ENCODE data around the gene CDC14B. TPM values are rescaled to one million over a fixed set of nuclear protein-coding genes. Genes with fewer than 3 reads are reported as not detected.

CDC14B gene
- total RNA-seq, 1 experiment from 2014 or later: 11.4 TPM

DNA sequence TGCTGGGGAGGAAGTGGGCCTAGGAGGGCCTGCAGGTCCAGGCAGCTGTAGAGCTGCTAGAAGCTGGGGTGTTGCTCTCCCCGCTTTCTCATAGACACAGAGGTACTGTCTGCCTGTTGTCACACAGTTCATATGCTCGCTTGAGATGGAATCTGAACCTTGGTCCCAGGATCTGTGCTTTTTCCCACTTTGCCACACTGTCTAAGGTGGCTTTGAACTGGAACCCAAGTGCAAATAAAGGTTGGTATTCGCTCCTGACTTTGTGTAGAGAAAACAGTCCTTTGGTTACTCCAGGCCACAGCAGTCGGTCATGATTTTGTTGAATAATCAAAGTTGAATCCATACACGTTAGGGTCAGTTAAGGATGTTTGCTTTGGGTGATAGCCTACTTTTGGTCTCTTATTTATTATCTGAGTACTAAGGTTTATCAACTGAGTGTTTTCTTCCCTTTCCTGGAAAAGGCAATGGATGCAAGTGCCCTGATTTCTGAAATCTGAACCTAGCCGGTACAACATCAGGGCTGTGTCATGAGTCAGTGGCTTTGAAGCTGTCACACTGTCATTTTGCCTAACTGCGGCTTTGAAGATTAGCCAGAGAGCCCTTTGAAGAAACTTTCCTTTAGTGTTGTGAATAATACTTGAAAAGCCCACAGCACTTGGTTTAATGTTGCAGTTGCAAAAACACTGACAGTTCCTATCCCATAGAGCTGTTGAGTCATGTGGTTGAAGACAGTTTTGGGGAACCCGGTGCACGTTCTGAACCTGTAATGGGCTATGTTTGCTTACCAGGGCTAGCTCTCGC lies 128.4 kb downstream of the CDC14B start:
- H3K79me2 ChIP-seq (ENCODE audit: low read length): no peaks in the 10 kb centered on the region
- BruUV-seq (replicated peaks): no TSS peak
- no peak for DNase-seq
- H3K9me2 ChIP-seq (replicated peaks; ENCODE audit: low read length): no peaks in the 10 kb centered on the region
- H2AFZ ChIP-seq (ENCODE audit: low read length): no peak overlapping the region
- no peak overlapping the region for H3K9ac ChIP-seq (ENCODE audit: low read length)
- H3K27ac ChIP-seq (ENCODE audit: low read length): no peak overlapping the region
- H3K36me3 ChIP-seq (ENCODE audit: low read depth, low read length): no peaks in the 10 kb centered on the region
- H4K20me1 ChIP-seq (ENCODE audit: low read length): no peaks in the 10 kb centered on the region
- H3K4me1 ChIP-seq (ENCODE audit: insufficient read depth, low read length): peaks cover 3% of the 10 kb centered on the region; the same call in 1 of the 2 replicates
- no peaks in the 10 kb centered on the region for H3K9me3 ChIP-seq (ENCODE audit: low read length)
- POLR2A ChIA-PET (ENCODE audit: unreplicated experiment): no interaction called here
- no peak for ATAC-seq
- H3K4me2 ChIP-seq (ENCODE audit: low read length): no peak overlapping the region
- intact Hi-C loops (cut with micrococcal nuclease): no loop called here
- no peaks in the 10 kb centered on the region for H3F3A ChIP-seq (ENCODE audit: low read length, unreplicated experiment)
- CTCF ChIA-PET: no interaction called here
- TF ChIP-seq, protein P1, sequence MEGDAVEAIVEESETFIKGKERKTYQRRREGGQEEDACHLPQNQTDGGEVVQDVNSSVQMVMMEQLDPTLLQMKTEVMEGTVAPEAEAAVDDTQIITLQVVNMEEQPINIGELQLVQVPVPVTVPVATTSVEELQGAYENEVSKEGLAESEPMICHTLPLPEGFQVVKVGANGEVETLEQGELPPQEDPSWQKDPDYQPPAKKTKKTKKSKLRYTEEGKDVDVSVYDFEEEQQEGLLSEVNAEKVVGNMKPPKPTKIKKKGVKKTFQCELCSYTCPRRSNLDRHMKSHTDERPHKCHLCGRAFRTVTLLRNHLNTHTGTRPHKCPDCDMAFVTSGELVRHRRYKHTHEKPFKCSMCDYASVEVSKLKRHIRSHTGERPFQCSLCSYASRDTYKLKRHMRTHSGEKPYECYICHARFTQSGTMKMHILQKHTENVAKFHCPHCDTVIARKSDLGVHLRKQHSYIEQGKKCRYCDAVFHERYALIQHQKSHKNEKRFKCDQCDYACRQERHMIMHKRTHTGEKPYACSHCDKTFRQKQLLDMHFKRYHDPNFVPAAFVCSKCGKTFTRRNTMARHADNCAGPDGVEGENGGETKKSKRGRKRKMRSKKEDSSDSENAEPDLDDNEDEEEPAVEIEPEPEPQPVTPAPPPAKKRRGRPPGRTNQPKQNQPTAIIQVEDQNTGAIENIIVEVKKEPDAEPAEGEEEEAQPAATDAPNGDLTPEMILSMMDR (conservative IDR thresholded peaks at IDR 0.05; ENCODE audit: low read depth, low read length): no peak
- TF ChIP-seq EZH2phosphoT487 (IDR thresholded peaks at IDR 0.05; ENCODE audit: borderline replicate concordance, low read length) (no peak), EZH2 (IDR thresholded peaks at IDR 0.05; ENCODE audit: low read length, unreplicated experiment) (no peak)
- no peak overlapping the region for H3K4me3 ChIP-seq (ENCODE audit: low read length)
- H3K27me3 ChIP-seq (ENCODE audit: low read length): no peaks in the 10 kb centered on the region

DNA sequence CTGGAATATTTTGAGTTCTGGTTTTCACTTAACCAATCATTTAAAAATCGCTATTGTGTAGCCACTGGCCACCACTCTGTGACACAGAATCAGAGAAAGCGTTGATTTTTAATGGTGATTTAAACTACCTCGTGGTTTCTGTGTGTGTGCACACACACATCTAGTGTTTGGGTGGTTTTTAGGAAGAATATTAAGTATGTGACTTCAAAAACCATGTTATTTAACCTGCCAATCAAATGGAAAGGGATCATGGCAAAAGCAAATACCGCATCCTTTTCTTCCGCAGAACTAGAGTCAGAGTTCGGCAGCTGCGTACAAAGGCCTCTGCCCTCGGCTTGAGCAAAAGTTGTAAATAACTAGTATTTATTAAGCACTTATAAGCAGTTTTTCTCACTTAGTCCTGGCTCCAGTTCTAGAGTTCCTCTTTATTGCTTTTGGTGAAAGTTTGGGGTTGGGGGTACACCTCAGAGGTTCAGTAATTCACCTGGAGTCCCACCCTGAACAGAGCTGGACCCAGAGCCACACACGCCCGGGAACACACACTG lies 129.0 kb downstream of the CDC14B start:
- CTCF ChIA-PET: no interaction called here
- H3K36me3 ChIP-seq (ENCODE audit: low read depth, low read length): no peaks in the 10 kb centered on the region

More for the DNA sequence above, 129.0 kb downstream of the CDC14B start:
- Histone ChIP-seq H3F3A (ENCODE audit: low read length, unreplicated experiment) (no peaks in the 10 kb centered on the region), H3K9ac (ENCODE audit: low read length) (no peak overlapping the region), H3K27ac (ENCODE audit: low read length) (no peak overlapping the region), H4K20me1 (ENCODE audit: low read length) (no peaks in the 10 kb centered on the region), H3K9me3 (ENCODE audit: low read length) (no peaks in the 10 kb centered on the region), H3K4me3 (ENCODE audit: low read length) (no peak overlapping the region), H2AFZ (ENCODE audit: low read length) (no peak overlapping the region), H3K9me2 (replicated peaks; ENCODE audit: low read length) (no peaks in the 10 kb centered on the region), H3K27me3 (ENCODE audit: low read length) (no peaks in the 10 kb centered on the region), H3K4me1 (ENCODE audit: insufficient read depth, low read length) (peaks cover 3% of the 10 kb centered on the region; the same call in 1 of the 2 replicates), H3K79me2 (ENCODE audit: low read length) (no peaks in the 10 kb centered on the region), H3K4me2 (ENCODE audit: low read length) (no peak overlapping the region)
- intact Hi-C loops (cut with micrococcal nuclease): no loop called here
- POLR2A ChIA-PET (ENCODE audit: unreplicated experiment): no interaction called here
- TF ChIP-seq EZH2 (IDR thresholded peaks at IDR 0.05; ENCODE audit: low read length, unreplicated experiment) (no peak), EZH2phosphoT487 (IDR thresholded peaks at IDR 0.05; ENCODE audit: borderline replicate concordance, low read length) (no peak)
- TF ChIP-seq, protein P1 (conservative IDR thresholded peaks at IDR 0.05; ENCODE audit: low read depth, low read length): no peak
- no peak for DNase-seq
- no peak for ATAC-seq
- BruUV-seq (replicated peaks): no TSS peak

Measured in PC-3 (cell line).